MCF 10A (cell line): ENCODE measurements around the gene GPA33. TPM values are rescaled to one million over a fixed set of nuclear protein-coding genes. Genes with fewer than 3 reads are reported as not detected.

Experiments used
- BruUV-seq: library from RNA; stranded (reverse); fragments of 400-500 nt; replicated peaks from 2 replicates; lab custom pipeline; 2021; lab: Mats Ljungman, UMichigan
- CTCF ChIA-PET: fragments of 300-600 bp; sonication (Branson Sonifier 250); formaldehyde crosslinking; extraction: SDS; loops from one replicate; lab custom pipeline; 2021; ENCODE audit warnings: antibody characterized with exemption, inconsistent platforms; lab: Yijun Ruan, JAX
- POLR2A ChIA-PET: fragments of 300-600, 350-650 bp; sonication (Branson Sonifier 250); formaldehyde crosslinking; extraction: SDS; loops from one replicate; lab custom pipeline; 2020; ENCODE audit warnings: antibody characterized with exemption, inconsistent platforms; lab: Yijun Ruan, JAX
- DNase-seq: peaks from one replicate; pipeline ENCODE4 v3.0.0-alpha.2; 2018; ENCODE audit not compliant: unreplicated experiment
- H3K27ac Mint-ChIP-seq: one replicate; pipeline ENCODE4 v1.8.0; 2022; ENCODE audit warnings: mild to moderate bottlenecking, low read depth, mixed read lengths; ENCODE audit not compliant: unreplicated experiment
- H3K27me3 Mint-ChIP-seq: one replicate; pipeline ENCODE4 v1.8.0; 2022; ENCODE audit warnings: mixed read lengths; ENCODE audit not compliant: insufficient read depth, unreplicated experiment
- H3K36me3 Mint-ChIP-seq: one replicate; pipeline ENCODE4 v1.8.0; 2022; ENCODE audit warnings: mild to moderate bottlenecking, moderate library complexity, mixed read lengths; ENCODE audit not compliant: insufficient read depth, unreplicated experiment
- H3K4me1 Mint-ChIP-seq: one replicate; pipeline ENCODE4 v1.8.0; 2022; ENCODE audit warnings: mixed read lengths; ENCODE audit not compliant: insufficient read depth, unreplicated experiment
- H3K4me3 Mint-ChIP-seq: one replicate; pipeline ENCODE4 v1.8.0; 2022; ENCODE audit warnings: mild to moderate bottlenecking, moderate library complexity, mixed read lengths; ENCODE audit not compliant: unreplicated experiment
- H3K9me3 Mint-ChIP-seq: one replicate; pipeline ENCODE4 v1.8.0; 2022; ENCODE audit warnings: mixed read lengths; ENCODE audit not compliant: unreplicated experiment
- intact Hi-C: fragments of 100-400 bp; cut with micrococcal nuclease; formaldehyde crosslinking; loops from 2 replicates; pipeline ENCODE4 v1.14.1; 2022
- total RNA-seq: library from RNA; stranded (reverse); gene quantifications from 2 replicates; pipeline ENCODE4 v1.2.3, GENCODE V29; 2022
- TF ChIP-seq, protein P1 (sequence below): fragments of 200-600 bp; IDR thresholded peaks from one replicate; pipeline ENCODE4 v1.8.0; 2022; ENCODE audit warnings: antibody characterized with exemption, mild to moderate bottlenecking; ENCODE audit not compliant: unreplicated experiment

Gene GPA33
- total RNA-seq, 1 experiment from 2014 or later, result not detected

DNA sequence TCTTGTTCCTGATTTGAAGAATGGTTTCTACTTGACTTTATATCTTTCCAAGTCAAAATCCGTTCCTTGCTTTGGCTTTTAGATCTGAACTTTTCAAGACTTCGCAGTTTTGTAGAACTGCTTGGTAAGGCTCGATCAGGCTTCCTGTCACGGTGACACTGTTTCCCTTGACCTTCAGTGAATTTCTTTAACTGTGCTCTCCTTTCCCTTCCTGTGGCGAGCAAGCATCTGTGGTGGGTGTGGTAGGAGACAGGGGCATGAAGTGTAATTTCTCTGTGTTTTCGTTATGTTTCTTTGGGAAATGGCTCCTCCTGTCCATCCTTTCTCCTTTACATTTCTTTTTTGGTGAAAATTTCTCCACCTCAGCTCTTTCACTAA is 14.1 kb upstream of the GPA33 start:
- Mint-ChIP-seq H3K9me3 (no peaks in the 10 kb centered on the region), H3K27ac (no peak overlapping the region), H3K36me3 (no peaks in the 10 kb centered on the region), H3K4me1 (peaks cover 9% of the 10 kb centered on the region), H3K4me3 (no peak overlapping the region), H3K27me3 (no peaks in the 10 kb centered on the region)
- ChIA-PET POLR2A (interaction anchor here (0.7 kb wide), 1 partner anchor 120 kb away, joined by 3 read pairs; no protein-coding TSS in a partner anchor), CTCF (interaction anchor here (1.1 to 2.4 kb wide), 4 partner anchors 37 to 625 kb away, joined by 3 to 8 read pairs (median 4); no protein-coding TSS in a partner anchor)
- TF ChIP-seq, protein P1, sequence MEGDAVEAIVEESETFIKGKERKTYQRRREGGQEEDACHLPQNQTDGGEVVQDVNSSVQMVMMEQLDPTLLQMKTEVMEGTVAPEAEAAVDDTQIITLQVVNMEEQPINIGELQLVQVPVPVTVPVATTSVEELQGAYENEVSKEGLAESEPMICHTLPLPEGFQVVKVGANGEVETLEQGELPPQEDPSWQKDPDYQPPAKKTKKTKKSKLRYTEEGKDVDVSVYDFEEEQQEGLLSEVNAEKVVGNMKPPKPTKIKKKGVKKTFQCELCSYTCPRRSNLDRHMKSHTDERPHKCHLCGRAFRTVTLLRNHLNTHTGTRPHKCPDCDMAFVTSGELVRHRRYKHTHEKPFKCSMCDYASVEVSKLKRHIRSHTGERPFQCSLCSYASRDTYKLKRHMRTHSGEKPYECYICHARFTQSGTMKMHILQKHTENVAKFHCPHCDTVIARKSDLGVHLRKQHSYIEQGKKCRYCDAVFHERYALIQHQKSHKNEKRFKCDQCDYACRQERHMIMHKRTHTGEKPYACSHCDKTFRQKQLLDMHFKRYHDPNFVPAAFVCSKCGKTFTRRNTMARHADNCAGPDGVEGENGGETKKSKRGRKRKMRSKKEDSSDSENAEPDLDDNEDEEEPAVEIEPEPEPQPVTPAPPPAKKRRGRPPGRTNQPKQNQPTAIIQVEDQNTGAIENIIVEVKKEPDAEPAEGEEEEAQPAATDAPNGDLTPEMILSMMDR, result no peak
- BruUV-seq, result no TSS peak
- intact Hi-C loops, result no loop called here
- DNase-seq, result no peak

- BruUV-seq, result no TSS peak
- intact Hi-C loops, result no loop called here
- no peaks in the 10 kb centered on the region for H3K36me3 Mint-ChIP-seq
- POLR2A ChIA-PET, result no interaction called here
- no peaks in the 10 kb centered on the region for H3K27me3 Mint-ChIP-seq
- no peak overlapping the region for H3K4me3 Mint-ChIP-seq
- DNase-seq, result no peak
- H3K9me3 Mint-ChIP-seq, result no peaks in the 10 kb centered on the region
- TF ChIP-seq, protein P1, result no peak
- H3K4me1 Mint-ChIP-seq, result no peaks in the 10 kb centered on the region
- H3K27ac Mint-ChIP-seq, result no peak overlapping the region
- CTCF ChIA-PET, result interaction anchor here (0.9 kb wide), 1 partner anchor 52 kb away, joined by 3 read pairs; no protein-coding TSS in a partner anchor
These were observed 12.9 kb upstream of the GPA33 start for GRCh38 chr1:167102906-167103573.

DNA sequence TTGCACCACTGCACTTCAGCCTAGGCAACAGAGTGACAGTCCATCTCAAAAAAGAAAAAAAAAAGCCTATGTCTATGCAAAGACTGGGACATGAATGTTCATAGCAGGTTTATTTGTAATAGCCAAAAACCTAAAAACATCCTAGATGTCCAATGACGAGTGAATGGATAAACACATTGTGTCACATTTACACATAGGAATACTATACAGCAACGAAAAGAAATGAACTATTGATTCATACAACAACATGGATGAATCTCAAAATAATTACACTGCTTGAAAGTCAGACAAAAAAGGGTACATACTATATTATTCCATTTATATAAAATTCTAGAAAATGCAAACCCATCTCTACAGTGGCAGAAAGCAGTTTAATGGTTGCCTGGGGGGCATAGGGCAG is 11.6 kb upstream of the GPA33 start:
- DNase-seq, result no peak
- POLR2A ChIA-PET, result no interaction called here
- Mint-ChIP-seq H3K4me1 (no peaks in the 10 kb centered on the region), H3K36me3 (no peaks in the 10 kb centered on the region), H3K27ac (no peak overlapping the region), H3K27me3 (no peaks in the 10 kb centered on the region), H3K9me3 (no peaks in the 10 kb centered on the region), H3K4me3 (no peak overlapping the region)
- BruUV-seq, result no TSS peak
- intact Hi-C loops, result no loop called here
- TF ChIP-seq, protein P1, result no peak
- CTCF ChIA-PET, result interaction anchor here (0.7 to 1.0 kb wide), 3 partner anchors 9 to 45 kb away, joined by 3 to 4 read pairs (median 3); no protein-coding TSS in a partner anchor

DNA sequence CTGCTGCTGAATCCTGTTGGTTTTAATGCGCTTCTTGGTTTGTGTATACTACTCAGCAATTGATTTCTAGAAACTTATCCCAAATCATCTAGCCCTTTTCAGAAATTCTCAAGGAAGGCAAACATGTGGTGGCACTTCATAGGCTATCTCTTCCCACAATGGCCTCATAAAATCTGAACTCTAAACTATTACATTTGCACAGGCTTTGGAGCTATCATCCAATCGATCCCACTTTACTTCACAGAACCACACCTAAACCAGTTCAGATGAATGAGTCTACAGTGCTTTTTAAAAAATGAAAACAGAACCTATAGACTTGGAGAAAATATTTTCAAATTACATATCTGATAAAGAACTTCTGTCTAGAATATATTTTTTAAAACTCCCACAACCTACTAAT is 10.6 kb upstream of the GPA33 start:
- BruUV-seq, result no TSS peak

More for the DNA sequence above, 10.6 kb upstream of the GPA33 start:
- no peaks in the 10 kb centered on the region for H3K27me3 Mint-ChIP-seq
- H3K9me3 Mint-ChIP-seq, result no peaks in the 10 kb centered on the region
- H3K4me3 Mint-ChIP-seq, result no peak overlapping the region
- no peaks in the 10 kb centered on the region for H3K36me3 Mint-ChIP-seq
- ChIA-PET CTCF (no interaction called here), POLR2A (interaction anchor here (0.7 kb wide), 1 partner anchor 29 kb away, joined by 3 read pairs; no protein-coding TSS in a partner anchor)
- no peak for DNase-seq
- H3K27ac Mint-ChIP-seq, result no peak overlapping the region
- intact Hi-C loops, result no loop called here
- H3K4me1 Mint-ChIP-seq, result peaks cover 3% of the 10 kb centered on the region
- TF ChIP-seq, protein P1, result no peak
